Small intestine (tissue), 7 donors: ENCODE data around the gene INAFM1. TPM values are rescaled to one million over a fixed set of nuclear protein-coding genes. Genes with fewer than 3 reads are reported as not detected.
A peak's percentile ranks its signal among the peaks of the same experiment; 100 is the strongest.

Experiments
- DNase-seq, 2 donors: peaks; one replicate each; pipeline versions ENCODE4 v3.0.0 to v3.0.0-alpha.2; 2013
- FAIRE-seq: peaks from 2 replicates; lab custom pipeline; 2012; peaks lifted over from hg19 to GRCh38; lab: Jason Lieb, UNC
- H3K27ac ChIP-seq, 3 donors: one replicate each; pipeline ENCODE4 v1.5.1; 2013; ENCODE audit warnings: low read length in 2 of 3, mild to moderate bottlenecking in 2 of 3, control low read depth in 1 of 3, inconsistent platforms in 1 of 3, low read depth in 1 of 3, moderate library complexity in 1 of 3
- H3K27me3 ChIP-seq, 3 donors: one replicate each; pipeline ENCODE4 v1.6.1; 2013; ENCODE audit warnings: low read length in 3 of 3, inconsistent platforms in 1 of 3; ENCODE audit not compliant: control insufficient read depth in 3 of 3, insufficient read depth in 3 of 3
- H3K36me3 ChIP-seq, 3 donors: one replicate each; pipeline ENCODE4 v1.6.1; 2013; ENCODE audit warnings: low read length in 3 of 3, inconsistent platforms in 1 of 3, low read depth in 1 of 3, mild to moderate bottlenecking in 1 of 3, moderate library complexity in 1 of 3; ENCODE audit not compliant: control insufficient read depth in 3 of 3, insufficient read depth in 2 of 3
- H3K4me1 ChIP-seq, 3 donors: one replicate each; pipeline ENCODE4 v1.6.1; 2013; ENCODE audit warnings: low read length in 2 of 3, inconsistent platforms in 1 of 3, low read depth in 1 of 3, mild to moderate bottlenecking in 1 of 3, moderate library complexity in 1 of 3; ENCODE audit not compliant: control insufficient read depth in 3 of 3, insufficient read depth in 2 of 3
- H3K4me3 ChIP-seq, 3 donors: one replicate each; pipeline ENCODE4 v1.5.1; 2013; ENCODE audit warnings: low read length in 3 of 3, control low read depth in 1 of 3, inconsistent platforms in 1 of 3, low read depth in 1 of 3, mild to moderate bottlenecking in 1 of 3, moderate library complexity in 1 of 3
- H3K9me3 ChIP-seq, 2 donors: one replicate each; pipeline ENCODE4 v1.6.1; 2013; ENCODE audit warnings: low read depth in 1 of 2, low read length in 1 of 2; ENCODE audit not compliant: control insufficient read depth in 2 of 2, insufficient read depth in 1 of 2
- WGBS, 3 donors: extraction: QIAGEN DNeasy Blood & Tissue Kit; methylation state at CpG; one replicate each; pipeline ENCODE4 v1.1.7; 2013; 5-methylcytosine and 5-hydroxymethylcytosine counted together
- polyA plus RNA-seq, 4 donors: library from polyadenylated mRNA; stranded (reverse) in 3 of 4; unstranded in 1 of 4; fragments of 200-250 nt in 3 of 4; fragments of 120-200 nt in 1 of 4; gene quantifications; one replicate each; pipeline versions ENCODE4 v1.2.1 to v1.2.3, GENCODE V29; 2013
- donor health status: healthy with polysubstance abuse.
- donor health status: control.
- donor health status: control.
- donor health status: Bipolar disorder and iron deficiency.
- donor health status: healthy.

Gene INAFM1
- polyA plus RNA-seq, 4 donors, result 5.8 to 7.3 (median 6.3) TPM

DNA sequence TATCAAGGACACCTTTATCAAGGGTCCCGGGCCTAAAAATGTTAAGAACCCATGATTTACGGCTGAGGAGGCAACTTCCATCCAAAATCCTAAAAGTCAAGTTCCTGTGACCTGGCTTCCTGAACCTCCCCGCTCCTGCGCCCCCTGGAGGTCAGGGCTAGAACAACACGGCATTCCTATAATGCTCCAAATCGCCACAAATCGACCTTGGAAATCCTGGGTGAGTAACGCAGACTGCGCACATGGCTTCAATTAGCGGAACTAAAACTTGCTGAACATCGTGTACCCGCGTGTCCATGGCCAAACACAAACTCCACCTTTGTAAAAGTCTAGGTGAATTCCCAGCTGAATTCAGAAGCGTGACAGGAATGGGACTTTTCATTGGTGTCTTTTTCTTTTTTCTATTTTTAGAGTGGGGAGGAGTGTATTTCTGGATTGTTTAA, 30.6 kb downstream of the INAFM1 start:
- no peak overlapping the region for H3K27ac ChIP-seq
- H3K9me3 ChIP-seq, result no peaks in the 10 kb centered on the region
- H3K4me1 ChIP-seq, result no peaks in the 10 kb centered on the region
- DNase-seq (peak; percentile 57 to 69), FAIRE-seq (no peak)
- no peak overlapping the region for H3K4me3 ChIP-seq
- 5 to 7% (median 6%) methylated on average over 14 of the region's 14 CpGs for WGBS, 3 donors
- H3K27me3 ChIP-seq, result no peaks in the 10 kb centered on the region
- H3K36me3 ChIP-seq, result no peaks in the 10 kb centered on the region

- 84 to 93% (median 84%) methylated on average over 3 of the region's 3 CpGs for WGBS, 3 donors
These were observed 31.6 kb downstream of the INAFM1 start for GRCh38 chr19:47306303-47306702.

DNA sequence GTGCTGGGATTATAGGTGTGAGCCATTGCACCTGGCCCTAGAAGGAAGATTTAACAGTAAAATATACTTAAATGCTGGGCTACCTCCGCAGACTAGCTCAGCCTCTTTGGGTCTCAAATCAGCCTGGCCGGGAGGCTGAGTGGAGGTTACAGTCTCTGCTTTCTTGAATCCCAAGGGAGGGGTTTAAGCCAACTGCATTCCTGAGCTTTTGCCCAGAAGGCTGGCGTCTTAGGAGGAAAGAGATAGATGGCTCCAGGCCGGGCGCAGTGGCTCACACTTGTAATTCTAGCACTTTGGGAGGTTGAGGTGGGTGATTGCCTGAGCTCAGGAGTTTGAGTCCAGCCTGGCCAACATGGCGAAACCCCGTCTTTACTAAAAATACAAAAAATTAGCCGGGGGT, 34.4 kb downstream of the INAFM1 start:
- Histone ChIP-seq H3K36me3 (no peaks in the 10 kb centered on the region), H3K27ac (no peak overlapping the region), H3K4me1 (no peaks in the 10 kb centered on the region), H3K9me3 (no peaks in the 10 kb centered on the region), H3K4me3 (no peak overlapping the region), H3K27me3 (peaks cover 0 to 2% (median 0%) of the 10 kb centered on the region in 3 donors)
- WGBS, 3 donors, result 69 to 84% (median 70%) methylated on average over 8 of the region's 8 CpGs
- DNase-seq (no peak), FAIRE-seq (no peak)

More at GRCh38 chr19:47306303-47306702, 31.6 kb downstream of the INAFM1 start:
- Histone ChIP-seq H3K4me1 (no peaks in the 10 kb centered on the region), H3K27ac (no peak overlapping the region), H3K36me3 (no peaks in the 10 kb centered on the region), H3K9me3 (no peaks in the 10 kb centered on the region), H3K4me3 (no peak overlapping the region), H3K27me3 (no peaks in the 10 kb centered on the region)
- no peak for FAIRE-seq
- no peak for DNase-seq

DNA sequence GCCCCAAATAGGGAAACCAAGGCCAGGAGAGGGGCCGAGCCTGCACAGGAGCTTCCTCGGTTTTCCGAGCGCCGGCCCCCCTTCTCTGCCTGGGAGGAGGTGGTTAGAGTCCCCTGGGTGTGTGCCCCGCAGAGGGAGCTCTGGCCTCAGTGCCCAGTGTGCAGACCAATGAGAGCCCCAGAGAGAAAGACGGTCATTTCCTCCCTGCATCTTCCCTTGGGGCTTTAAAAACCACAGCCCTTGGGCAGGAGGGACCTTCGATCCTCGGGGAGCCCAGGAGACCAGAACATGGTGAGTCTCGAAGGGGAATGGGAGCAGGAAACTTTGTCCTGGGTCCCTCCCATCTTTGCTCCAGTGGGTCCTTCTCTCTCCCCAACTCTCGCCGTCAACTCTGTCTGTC, 34.9 kb downstream of the INAFM1 start, which contains the start of gene C5AR1:
TSS of gene C5AR1 (plus strand) at position 254 of the 400 bp plus-strand sequence. CDS start at position 289, 35 bp downstream.
- no peak within 1 kb of the TSS for H3K4me3 ChIP-seq
- no peaks in the 10 kb centered on the region for H3K9me3 ChIP-seq
- DNase-seq (no peak), FAIRE-seq (no peak)
- peaks cover 0 to 2% (median 0%) of the 10 kb centered on the region in 3 donors for H3K27me3 ChIP-seq
- no peaks in the 10 kb centered on the region for H3K36me3 ChIP-seq
- WGBS, 3 donors, result 41 to 56% (median 44%) methylated on average over 12 of the region's 12 CpGs
- H3K4me1 ChIP-seq, result no peaks in the 10 kb centered on the region
- no peak within 1 kb of the TSS for H3K27ac ChIP-seq

DNA sequence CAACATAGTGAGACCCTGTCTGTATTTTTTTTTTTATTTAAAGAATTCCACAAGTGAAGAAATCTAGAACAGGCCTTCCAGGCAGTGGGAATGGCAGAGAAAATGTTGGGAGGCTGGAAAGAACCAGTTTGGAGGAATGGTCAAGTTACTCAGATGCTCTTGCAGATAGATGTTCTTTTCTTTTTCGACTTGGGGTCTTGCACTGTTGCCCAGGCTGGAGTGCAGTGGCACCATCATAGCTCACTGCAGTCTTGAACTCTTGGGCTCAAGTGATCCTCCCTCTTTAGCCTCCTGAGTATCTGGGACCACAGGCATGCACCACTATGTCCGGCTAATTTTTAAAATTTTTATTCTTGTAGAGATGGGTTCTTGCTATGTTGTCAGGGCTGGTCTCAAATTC, 35.6 kb downstream of the INAFM1 start:
- Histone ChIP-seq H3K27me3 (peaks cover 0 to 2% (median 0%) of the 10 kb centered on the region in 3 donors), H3K27ac (no peak overlapping the region), H3K36me3 (no peaks in the 10 kb centered on the region), H3K4me3 (no peak overlapping the region), H3K4me1 (no peaks in the 10 kb centered on the region), H3K9me3 (peaks cover 0 to 2% of the 10 kb centered on the region in 2 donors)
- no peak for DNase-seq
- WGBS, 3 donors, result 80 to 88% (median 84%) methylated on average over 2 of the region's 2 CpGs
- no peak for FAIRE-seq

DNA sequence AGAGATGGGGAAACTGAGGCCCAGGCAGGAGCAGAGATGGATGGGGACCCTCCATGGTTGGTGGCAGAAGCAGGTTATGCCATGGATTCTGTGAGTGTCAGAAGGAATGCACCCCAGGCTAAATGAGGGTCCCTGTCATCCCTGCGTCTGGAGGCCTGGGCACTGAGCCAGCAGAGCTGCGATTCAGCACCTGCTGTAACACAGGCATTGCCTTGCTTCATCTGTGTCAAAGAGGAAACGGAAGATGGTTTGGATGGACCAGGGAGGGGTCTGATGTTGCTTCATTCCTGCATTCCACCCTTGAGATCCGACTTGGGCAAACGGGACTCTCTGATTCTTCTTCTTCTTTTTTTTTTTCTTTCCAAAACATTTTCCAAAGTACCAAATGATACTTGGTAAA, 36.1 kb downstream of the INAFM1 start:
- DNase-seq, result no peak
- Histone ChIP-seq H3K27ac (no peak overlapping the region), H3K4me1 (no peaks in the 10 kb centered on the region), H3K36me3 (no peaks in the 10 kb centered on the region), H3K27me3 (peaks cover 0 to 2% (median 0%) of the 10 kb centered on the region in 3 donors), H3K9me3 (peaks cover 0 to 2% of the 10 kb centered on the region in 2 donors), H3K4me3 (no peak overlapping the region)
- WGBS, 3 donors, result 11 to 18% (median 16%) methylated on average over 5 of the region's 5 CpGs
- FAIRE-seq, result no peak

GRCh38 chr19:47312366-47313006, 37.8 kb downstream of the INAFM1 start:
- H3K4me1 ChIP-seq, result no peaks in the 10 kb centered on the region
- H3K36me3 ChIP-seq, result no peaks in the 10 kb centered on the region
- no peak for DNase-seq
- H3K9me3 ChIP-seq, result peaks cover 0 to 2% of the 10 kb centered on the region in 2 donors
- H3K27me3 ChIP-seq, result peaks cover 0 to 2% (median 0%) of the 10 kb centered on the region in 3 donors
- 73 to 90% (median 76%) methylated on average over 5 of the region's 5 CpGs for WGBS, 3 donors
- H3K27ac ChIP-seq, result no peak overlapping the region
- no peak for FAIRE-seq
- H3K4me3 ChIP-seq, result no peak overlapping the region

DNA sequence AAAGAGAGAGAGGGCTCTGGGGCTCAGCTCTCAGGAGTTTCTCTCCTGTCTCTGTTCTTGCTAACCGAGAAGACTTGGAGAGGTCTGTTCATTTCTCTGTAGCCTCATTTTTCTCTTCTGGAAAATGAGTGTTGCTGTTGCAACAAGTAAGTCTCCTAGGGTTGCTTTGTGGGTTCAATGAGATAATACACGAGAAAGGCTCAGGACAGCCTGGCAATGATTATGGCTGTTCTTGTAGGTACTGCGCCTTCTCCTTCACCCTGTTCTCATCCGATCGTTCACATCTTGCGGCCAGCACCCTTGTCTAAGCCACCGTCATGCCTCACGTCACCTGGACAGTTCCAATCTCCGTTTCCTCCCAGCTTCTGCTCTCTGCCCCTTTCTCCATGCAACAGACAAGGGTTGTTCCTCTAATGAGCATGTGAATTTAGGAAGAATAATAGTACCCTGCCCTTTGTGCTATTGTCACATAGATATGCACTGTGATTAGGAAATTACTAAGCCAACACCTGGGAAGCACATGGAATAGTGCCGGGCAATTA, 39.1 kb downstream of the INAFM1 start:
- H3K27me3 ChIP-seq, result peaks cover 0 to 2% (median 0%) of the 10 kb centered on the region in 3 donors
- H3K4me1 ChIP-seq, result no peaks in the 10 kb centered on the region
- 68 to 79% (median 77%) methylated on average over 10 of the region's 10 CpGs for WGBS, 3 donors
- no peak overlapping the region for H3K4me3 ChIP-seq
- FAIRE-seq (no peak), DNase-seq (no peak)
- H3K9me3 ChIP-seq, result peaks cover 0 to 2% of the 10 kb centered on the region in 2 donors
- no peaks in the 10 kb centered on the region for H3K36me3 ChIP-seq
- H3K27ac ChIP-seq, result no peak overlapping the region
